ENCODE measurements around the gene INTS1. TPM values are rescaled to one million over a fixed set of nuclear protein-coding genes. Genes with fewer than 3 reads are reported as not detected.
A peak's percentile ranks its signal among the peaks of the same experiment; 100 is the strongest.

Gene INTS1
- total RNA-seq, 6 donors from 2014 or later = 38.6 to 215 (median 72.3) TPM

DNA sequence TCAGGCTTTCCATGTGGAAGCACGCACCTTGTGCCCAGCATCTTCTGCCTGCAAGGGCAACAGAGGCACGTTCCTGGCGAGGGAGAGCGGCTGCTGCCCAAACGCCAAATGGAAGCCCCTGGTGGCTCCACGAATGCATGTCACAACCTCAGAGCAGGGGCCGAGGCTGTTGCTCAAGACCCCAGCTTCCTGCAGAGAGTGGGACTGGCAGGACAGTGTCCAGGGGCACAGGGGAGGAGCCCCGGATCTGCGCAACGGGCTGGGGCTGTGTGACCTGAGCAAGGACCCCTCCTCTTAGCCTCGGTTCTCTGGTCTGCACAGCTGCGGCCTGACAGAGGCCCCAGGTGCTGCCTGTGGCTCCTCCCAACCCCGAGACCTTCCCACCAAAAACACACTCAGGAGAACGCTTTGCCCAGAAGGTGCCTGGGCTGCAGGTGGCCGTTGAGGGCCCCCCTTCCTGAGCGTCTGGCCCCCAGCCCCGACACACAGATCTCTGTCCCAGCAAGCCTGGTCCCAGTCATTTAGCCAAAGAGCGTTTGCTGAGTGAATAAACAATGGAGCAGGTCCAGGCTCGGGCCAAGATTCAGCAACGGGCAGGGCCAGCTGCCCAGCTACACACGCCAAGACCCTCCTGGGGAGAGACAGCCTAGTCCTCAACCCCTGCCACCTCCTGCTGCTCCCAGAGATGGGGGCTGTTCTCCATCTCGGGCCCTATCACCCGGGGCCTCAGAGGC, 46.1 kb downstream of the INTS1 start:
- TF ChIP-seq, protein P1, sequence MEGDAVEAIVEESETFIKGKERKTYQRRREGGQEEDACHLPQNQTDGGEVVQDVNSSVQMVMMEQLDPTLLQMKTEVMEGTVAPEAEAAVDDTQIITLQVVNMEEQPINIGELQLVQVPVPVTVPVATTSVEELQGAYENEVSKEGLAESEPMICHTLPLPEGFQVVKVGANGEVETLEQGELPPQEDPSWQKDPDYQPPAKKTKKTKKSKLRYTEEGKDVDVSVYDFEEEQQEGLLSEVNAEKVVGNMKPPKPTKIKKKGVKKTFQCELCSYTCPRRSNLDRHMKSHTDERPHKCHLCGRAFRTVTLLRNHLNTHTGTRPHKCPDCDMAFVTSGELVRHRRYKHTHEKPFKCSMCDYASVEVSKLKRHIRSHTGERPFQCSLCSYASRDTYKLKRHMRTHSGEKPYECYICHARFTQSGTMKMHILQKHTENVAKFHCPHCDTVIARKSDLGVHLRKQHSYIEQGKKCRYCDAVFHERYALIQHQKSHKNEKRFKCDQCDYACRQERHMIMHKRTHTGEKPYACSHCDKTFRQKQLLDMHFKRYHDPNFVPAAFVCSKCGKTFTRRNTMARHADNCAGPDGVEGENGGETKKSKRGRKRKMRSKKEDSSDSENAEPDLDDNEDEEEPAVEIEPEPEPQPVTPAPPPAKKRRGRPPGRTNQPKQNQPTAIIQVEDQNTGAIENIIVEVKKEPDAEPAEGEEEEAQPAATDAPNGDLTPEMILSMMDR (IDR thresholded peaks at IDR 0.05) = no peak
- H3K27me3 ChIP-seq = no peaks in the 10 kb centered on the region
- no peaks in the 10 kb centered on the region for H3K36me3 ChIP-seq
- no peaks in the 10 kb centered on the region for H3K9me3 ChIP-seq
- ATAC-seq (ENCODE audit: low FRiP score in 2 of 2) = no peak
- H3K4me3 ChIP-seq = peak overlapping the region; percentile 81 to 96 (median 88)
- DNase-seq = no peak
- peaks cover 67 to 88% (median 79%) of the 10 kb centered on the region in 4 donors for H3K4me1 ChIP-seq
- H3K27ac ChIP-seq = peak overlapping the region; percentile 80 to 92 (median 90)
- 53 to 59% methylated on average over 12 to 23 of the region's 23 CpGs for WGBS, 2 donors

DNA sequence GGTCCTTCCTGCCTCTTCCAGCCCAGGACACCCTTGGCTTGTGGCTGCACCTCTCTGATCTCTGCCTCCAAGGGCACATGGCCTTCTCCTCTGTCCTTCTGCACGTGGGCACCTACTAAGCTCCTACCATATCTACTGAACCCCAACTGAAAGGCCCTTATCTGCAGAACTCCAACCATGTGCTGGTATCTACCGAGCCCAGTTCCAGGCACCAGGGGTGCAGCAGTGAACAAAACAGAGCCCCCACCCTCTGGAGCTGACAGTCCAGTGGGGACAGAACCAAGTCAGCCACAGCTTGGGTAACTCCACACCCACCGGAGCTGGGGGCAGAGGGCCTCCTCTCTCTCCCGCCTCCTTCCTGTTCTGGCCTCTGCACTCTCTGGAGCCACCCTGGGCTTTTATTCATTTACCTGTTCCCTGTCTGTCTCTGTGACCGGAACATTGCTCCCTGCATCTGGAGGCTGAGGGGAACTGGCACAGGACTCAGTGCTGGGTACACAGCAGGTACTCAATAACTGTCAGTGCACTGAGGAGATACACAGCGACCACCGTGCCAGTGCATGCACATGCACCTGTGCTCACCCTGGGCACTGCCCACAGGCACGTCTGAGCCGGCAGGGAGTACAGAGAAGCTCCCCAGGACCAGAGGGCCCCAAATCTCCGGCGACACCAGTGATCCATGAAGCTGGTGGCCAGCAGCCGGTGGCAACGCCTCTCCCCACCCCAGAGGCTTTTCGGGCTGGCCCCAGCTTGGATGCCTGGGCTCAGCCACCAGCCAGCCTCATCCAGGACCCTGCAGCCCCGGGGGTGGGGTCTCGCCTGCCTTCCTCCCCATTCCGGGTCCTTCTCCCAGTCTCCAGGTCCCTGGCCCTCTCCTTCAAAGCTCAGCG, 46.9 kb downstream of the INTS1 start:
- Histone ChIP-seq H3K4me1 (peaks cover 67 to 89% (median 77%) of the 10 kb centered on the region in 4 donors), H3K27me3 (no peaks in the 10 kb centered on the region), H3K4me3 (peak overlapping the region in 3 of 4 donors; percentile 85 to 96 (median 90)), H3K27ac (peak overlapping the region in 3 of 4 donors; percentile 80 to 92 (median 91)), H3K9me3 (no peaks in the 10 kb centered on the region), H3K36me3 (no peaks in the 10 kb centered on the region)
- WGBS, 2 donors = 61 to 70% methylated on average over 9 to 14 of the region's 18 CpGs
- no peak for DNase-seq
- no peak for ATAC-seq (ENCODE audit: low FRiP score in 2 of 2)
- TF ChIP-seq, protein P1 (IDR thresholded peaks at IDR 0.05) = no peak

DNA sequence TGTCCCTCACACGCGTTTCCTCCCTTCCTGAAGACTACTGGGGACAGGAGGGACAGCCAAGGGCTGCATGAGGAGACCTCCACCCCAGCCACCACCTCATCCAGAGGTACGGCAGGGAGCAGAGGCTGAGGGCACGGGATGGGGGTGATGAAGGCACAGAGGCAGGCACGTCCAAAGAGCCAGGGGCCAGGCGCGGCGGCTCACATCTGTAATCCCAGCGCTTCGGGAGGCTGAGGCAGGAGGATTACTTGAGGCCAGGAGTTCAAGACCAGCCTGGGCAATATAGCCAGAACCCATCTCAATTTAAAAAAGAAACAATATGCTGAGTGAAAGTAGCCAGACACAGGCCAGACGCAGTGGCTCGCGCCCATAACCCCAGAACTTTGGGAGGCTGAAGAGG, 48.2 kb downstream of the INTS1 start:
- peak overlapping the region in 3 of 4 donors; percentile 26 to 43 (median 42) for H3K4me3 ChIP-seq

DNA sequence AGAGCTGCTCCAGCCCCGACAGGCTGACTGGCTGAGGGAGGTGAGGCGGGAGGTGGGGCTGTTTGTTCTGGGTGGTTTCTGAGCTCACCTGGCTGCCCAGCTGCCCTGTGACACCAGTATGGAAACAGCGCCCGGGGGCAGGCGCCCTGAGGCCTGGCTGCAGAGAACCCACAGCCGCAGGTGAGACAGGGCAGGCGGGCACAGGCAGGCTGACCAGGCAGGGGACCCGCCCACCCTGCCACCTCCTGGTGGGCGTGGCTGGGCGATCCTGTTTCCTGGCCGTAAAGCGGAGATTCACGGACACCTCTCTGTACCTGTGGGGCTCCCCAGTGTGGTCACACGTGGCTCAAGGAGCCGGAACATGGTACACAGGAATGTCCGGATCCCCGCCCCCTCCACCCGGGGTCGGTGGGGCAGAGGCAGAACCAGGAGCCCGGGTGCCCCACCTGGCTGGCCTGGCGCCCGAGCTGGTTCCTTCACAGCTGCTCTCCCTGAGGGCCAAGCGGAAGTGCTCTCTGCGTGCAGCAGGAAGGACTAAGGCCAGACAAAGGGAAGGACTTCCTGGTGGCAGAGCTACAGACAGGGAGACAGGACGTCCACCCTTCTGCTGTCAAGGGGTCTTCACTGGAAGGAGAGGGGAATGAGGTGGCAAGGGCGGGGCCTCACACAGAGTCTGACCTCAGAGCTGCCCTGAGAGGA, 48.8 kb downstream of the INTS1 start:
- Histone ChIP-seq H3K27me3 (no peaks in the 10 kb centered on the region), H3K27ac (peak overlapping the region; percentile 76 to 90 (median 82)), H3K9me3 (no peaks in the 10 kb centered on the region), H3K4me1 (peaks cover 55 to 69% (median 60%) of the 10 kb centered on the region in 4 donors), H3K36me3 (peaks cover 0 to under 1% (median 0%) of the 10 kb centered on the region in 4 donors), H3K4me3 (peak overlapping the region in 3 of 4 donors; percentile 26 to 43 (median 42))
- DNase-seq (peak; percentile 92 to 93), ATAC-seq (ENCODE audit: low FRiP score in 2 of 2) (peak in 1 of 2 donors; percentile 72)
- TF ChIP-seq, protein P1 (IDR thresholded peaks at IDR 0.05) = no peak
- peak in 2 of 4 donors; percentile 37 to 69 for TF ChIP-seq POLR2A (IDR thresholded peaks at IDR 0.05)
- no peak for TF ChIP-seq EP300 (IDR thresholded peaks at IDR 0.05)
- TF ChIP-seq POLR2AphosphoS5 (IDR thresholded peaks at IDR 0.05) = peak in 1 of 2 donors; percentile 45
- 61 to 71% methylated on average over 2 to 11 of the region's 26 CpGs for WGBS, 2 donors

More for the DNA sequence above, 48.2 kb downstream of the INTS1 start:
- peak overlapping the region; percentile 76 to 90 (median 82) for H3K27ac ChIP-seq
- TF ChIP-seq POLR2A (IDR thresholded peaks at IDR 0.05) = no peak
- peak in 1 of 2 donors; percentile 3 for TF ChIP-seq POLR2AphosphoS5 (IDR thresholded peaks at IDR 0.05)
- 84% methylated on average over 11 to 13 of the region's 13 CpGs for WGBS, 2 donors
- no peaks in the 10 kb centered on the region for H3K36me3 ChIP-seq
- DNase-seq = no peak
- no peaks in the 10 kb centered on the region for H3K27me3 ChIP-seq
- ATAC-seq (ENCODE audit: low FRiP score in 2 of 2) = no peak
- H3K4me1 ChIP-seq = peaks cover 59 to 75% (median 65%) of the 10 kb centered on the region in 4 donors
- no peaks in the 10 kb centered on the region for H3K9me3 ChIP-seq
